WTC11 (cell line): ENCODE data around the gene VWA8. TPM values are rescaled to one million over a fixed set of nuclear protein-coding genes. Genes with fewer than 3 reads are reported as not detected.

Experiments used
- ATAC-seq: fragments of 200-7000 bp; cut with Tn5 transposase; 2 replicates; pipeline ENCODE4 v1.10.0; 2021; ENCODE audit warnings: mild to moderate bottlenecking, moderate library complexity
- CTCF ChIA-PET: fragments of 300-600 bp; sonication (Branson Sonifier 250); formaldehyde crosslinking; loops from one replicate; lab custom pipeline; 2021; ENCODE audit warnings: antibody characterized with exemption; lab: Charles Lee
- POLR2A ChIA-PET: fragments of 350-600 bp; sonication (Branson Sonifier 250); formaldehyde crosslinking; loops from one replicate; lab custom pipeline; 2021; ENCODE audit warnings: antibody characterized with exemption; lab: Charles Lee
- DNase-seq: peaks from one replicate; pipeline ENCODE4 v3.0.0; 2021; ENCODE audit warnings: low spot score
- H3K27ac Mint-ChIP-seq: 2 replicates; pipeline ENCODE4 v1.8.0; 2021; ENCODE audit warnings: mixed read lengths
- H3K27me3 Mint-ChIP-seq: 2 replicates; pipeline ENCODE4 v1.8.0; 2021; ENCODE audit warnings: low read depth, mild to moderate bottlenecking, moderate library complexity, mixed read lengths
- H3K36me3 Mint-ChIP-seq: 2 replicates; pipeline ENCODE4 v1.8.0; 2021; ENCODE audit warnings: mixed read lengths
- H3K4me1 Mint-ChIP-seq: 2 replicates; pipeline ENCODE4 v1.8.0; 2022; ENCODE audit warnings: mixed read lengths
- H3K4me3 Mint-ChIP-seq: 2 replicates; pipeline ENCODE4 v1.8.0; 2021; ENCODE audit warnings: mild to moderate bottlenecking, moderate library complexity, mixed read lengths
- H3K9me3 Mint-ChIP-seq: 2 replicates; pipeline ENCODE4 v1.8.0; 2021; ENCODE audit warnings: mixed read lengths
- CBFB ChIP-seq: sonication (generic); formaldehyde crosslinking; IDR thresholded peaks from 2 replicates; pipeline ENCODE4 v1.8.1; 2022; ENCODE audit warnings: mild to moderate bottlenecking, low read depth, missing genetic modification reagents
- EMX1 ChIP-seq: fragments of 250-450 bp; sonication (Bioruptor Pico); IDR thresholded peaks from 2 replicates; pipeline ENCODE4 v1.8.0; 2021; ENCODE audit warnings: mild to moderate bottlenecking
- FOXP1 ChIP-seq: sonication (generic); formaldehyde crosslinking; IDR thresholded peaks from 2 replicates; pipeline ENCODE4 v1.8.0; 2022; ENCODE audit warnings: missing genetic modification reagents, mild to moderate bottlenecking, moderate library complexity, borderline replicate concordance
- HMGA2 ChIP-seq: fragments of 250-450 bp; sonication (Bioruptor Pico); IDR thresholded peaks from 2 replicates; pipeline ENCODE4 v1.4.0; 2021; ENCODE audit warnings: mild to moderate bottlenecking, moderate library complexity
- JAZF1 ChIP-seq: fragments of 250-450 bp; sonication (Bioruptor Pico); IDR thresholded peaks from 2 replicates; pipeline ENCODE4 v1.9.0; 2021; ENCODE audit warnings: moderate library complexity, mild to moderate bottlenecking, inconsistent platforms
- MYBL2 ChIP-seq: sonication (generic); formaldehyde crosslinking; IDR thresholded peaks from 2 replicates; pipeline ENCODE4 v1.8.1; 2023; ENCODE audit warnings: mild to moderate bottlenecking, moderate library complexity, missing genetic modification reagents
- NFATC4 ChIP-seq: fragments of 250-450 bp; sonication (Bioruptor Pico); IDR thresholded peaks from 2 replicates; pipeline ENCODE4 v1.9.0; 2021; ENCODE audit warnings: mild to moderate bottlenecking
- NR1H2 ChIP-seq: sonication (generic); formaldehyde crosslinking; IDR thresholded peaks from 2 replicates; pipeline ENCODE4 v1.9.0; 2021; ENCODE audit warnings: mild to moderate bottlenecking, moderate library complexity, missing genetic modification reagents
- NR2C2 ChIP-seq: sonication (generic); formaldehyde crosslinking; IDR thresholded peaks from 2 replicates; pipeline ENCODE4 v1.8.0; 2022; ENCODE audit warnings: mild to moderate bottlenecking, missing genetic modification reagents
- NR3C1 ChIP-seq: sonication (generic); formaldehyde crosslinking; conservative IDR thresholded peaks from 2 replicates; pipeline ENCODE4 v1.8.1; 2023; ENCODE audit warnings: low read depth, mild to moderate bottlenecking, missing genetic modification reagents
- RELA ChIP-seq: sonication (generic); formaldehyde crosslinking; IDR thresholded peaks from 2 replicates; pipeline ENCODE4 v1.8.1; 2022; ENCODE audit warnings: missing genetic modification reagents, mild to moderate bottlenecking, borderline replicate concordance
- RORB ChIP-seq: fragments of 250-450 bp; sonication (Bioruptor Pico); IDR thresholded peaks from 2 replicates; pipeline ENCODE4 v1.9.0; 2021; ENCODE audit warnings: mild to moderate bottlenecking
- SMAD3 ChIP-seq: sonication (generic); formaldehyde crosslinking; IDR thresholded peaks from 2 replicates; pipeline ENCODE4 v1.8.0; 2022; ENCODE audit warnings: missing genetic modification reagents, mild to moderate bottlenecking, borderline replicate concordance
- TCF7 ChIP-seq: sonication (generic); formaldehyde crosslinking; IDR thresholded peaks from 2 replicates; pipeline ENCODE4 v1.8.0; 2022; ENCODE audit warnings: mild to moderate bottlenecking, low read depth, missing genetic modification reagents, moderate library complexity
- TEAD1 ChIP-seq: sonication (generic); formaldehyde crosslinking; IDR thresholded peaks from 2 replicates; pipeline ENCODE4 v1.8.0; 2022; ENCODE audit warnings: mild to moderate bottlenecking, missing genetic modification reagents
- ZBTB21 ChIP-seq: sonication (generic); formaldehyde crosslinking; IDR thresholded peaks from 2 replicates; pipeline ENCODE4 v1.8.1; 2023; ENCODE audit warnings: mild to moderate bottlenecking, missing genetic modification reagents, borderline replicate concordance
- ZNF121 ChIP-seq: sonication (generic); formaldehyde crosslinking; IDR thresholded peaks from 2 replicates; pipeline ENCODE4 v1.8.0; 2023; ENCODE audit warnings: missing genetic modification reagents
- ZNF219 ChIP-seq: sonication (generic); formaldehyde crosslinking; IDR thresholded peaks from 2 replicates; pipeline ENCODE4 v1.8.0; 2023; ENCODE audit warnings: missing genetic modification reagents, mild to moderate bottlenecking, borderline replicate concordance
- ZNF232 ChIP-seq: sonication (generic); formaldehyde crosslinking; IDR thresholded peaks from 2 replicates; pipeline ENCODE4 v1.8.0; 2022; ENCODE audit warnings: mild to moderate bottlenecking, missing genetic modification reagents
- ZNF263 ChIP-seq: sonication (generic); formaldehyde crosslinking; IDR thresholded peaks from 2 replicates; pipeline ENCODE4 v1.8.1; 2022; ENCODE audit warnings: low read depth, mild to moderate bottlenecking, moderate library complexity, missing genetic modification reagents
- ZNF317 ChIP-seq: sonication (generic); formaldehyde crosslinking; IDR thresholded peaks from 2 replicates; pipeline ENCODE4 v1.8.1; 2023; ENCODE audit warnings: low read depth, mild to moderate bottlenecking, moderate library complexity, missing genetic modification reagents, borderline replicate concordance
- ZNF416 ChIP-seq: fragments of 250-450 bp; sonication (Bioruptor Pico); IDR thresholded peaks from 2 replicates; pipeline ENCODE4 v1.9.0; 2021; ENCODE audit warnings: mild to moderate bottlenecking, inconsistent platforms
- ZNF671 ChIP-seq: fragments of 250-450 bp; sonication (Bioruptor Pico); IDR thresholded peaks from 2 replicates; pipeline ENCODE4 v1.8.0; 2021; ENCODE audit warnings: mild to moderate bottlenecking
- total RNA-seq: library from RNA; stranded (reverse); gene quantifications from 3 replicates; pipeline ENCODE4 v1.2.3, GENCODE V29; 2021
- TF ChIP-seq, protein P1 (sequence below): fragments of 250-450 bp; sonication (Bioruptor Pico); IDR thresholded peaks from 2 replicates; pipeline ENCODE4 v1.9.0; 2021; ENCODE audit warnings: mild to moderate bottlenecking
- TF ChIP-seq, protein P2 (sequence below): sonication (generic); formaldehyde crosslinking; IDR thresholded peaks from 2 replicates; pipeline ENCODE4 v1.8.1; 2022; ENCODE audit warnings: missing genetic modification reagents, borderline replicate concordance
- TF ChIP-seq, protein P3 (sequence below): sonication (generic); formaldehyde crosslinking; IDR thresholded peaks from 2 replicates; pipeline ENCODE4 v1.8.1; 2022; ENCODE audit warnings: mild to moderate bottlenecking, missing genetic modification reagents, moderate library complexity, borderline replicate concordance
- TF ChIP-seq, protein P4 (sequence below): sonication (generic); formaldehyde crosslinking; IDR thresholded peaks from 2 replicates; pipeline ENCODE4 v1.8.1; 2023; ENCODE audit warnings: mild to moderate bottlenecking, missing genetic modification reagents
- TF ChIP-seq, protein P5 (sequence below): sonication (generic); formaldehyde crosslinking; IDR thresholded peaks from 2 replicates; pipeline ENCODE4 v1.8.0; 2023; ENCODE audit warnings: mild to moderate bottlenecking, missing genetic modification reagents

VWA8 gene
- total RNA-seq, 1 experiment from 2014 or later, result 19.9 TPM

DNA sequence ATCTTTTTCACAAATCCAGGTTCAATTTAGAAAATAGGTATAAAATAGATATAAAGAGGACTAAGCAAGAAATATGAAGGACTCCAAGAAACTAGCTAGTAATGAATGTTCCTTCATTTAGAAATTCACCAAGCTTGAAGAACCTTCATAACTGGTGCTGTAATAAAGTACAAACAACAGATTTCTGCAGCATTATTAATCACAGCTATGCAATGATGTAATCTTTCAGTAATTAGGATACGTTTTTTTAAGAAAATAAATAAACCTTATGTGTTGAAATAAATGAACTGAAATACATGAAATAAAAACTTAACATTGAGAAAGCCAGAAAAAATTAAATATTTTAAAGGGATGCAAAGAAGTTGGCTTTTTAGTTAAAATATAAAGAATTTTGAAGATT is 267.5 kb downstream of the VWA8 start:
- TF ChIP-seq JAZF1 (no peak), RELA (CRISPR knock-in tag) (no peak), TEAD1 (CRISPR knock-in tag) (no peak), NFATC4 (CRISPR knock-in tag) (no peak), CBFB (CRISPR knock-in tag) (no peak), ZNF232 (no peak), EMX1 (no peak), NR2C2 (CRISPR knock-in tag) (no peak), MYBL2 (CRISPR knock-in tag) (no peak), ZNF671 (CRISPR knock-in tag) (no peak), ZNF416 (CRISPR knock-in tag) (no peak), FOXP1 (CRISPR knock-in tag) (no peak), NR3C1 (CRISPR knock-in tag) (no peak), RORB (CRISPR knock-in tag) (no peak), ZBTB21 (CRISPR knock-in tag) (no peak), SMAD3 (no peak)
- TF ChIP-seq, protein P1, sequence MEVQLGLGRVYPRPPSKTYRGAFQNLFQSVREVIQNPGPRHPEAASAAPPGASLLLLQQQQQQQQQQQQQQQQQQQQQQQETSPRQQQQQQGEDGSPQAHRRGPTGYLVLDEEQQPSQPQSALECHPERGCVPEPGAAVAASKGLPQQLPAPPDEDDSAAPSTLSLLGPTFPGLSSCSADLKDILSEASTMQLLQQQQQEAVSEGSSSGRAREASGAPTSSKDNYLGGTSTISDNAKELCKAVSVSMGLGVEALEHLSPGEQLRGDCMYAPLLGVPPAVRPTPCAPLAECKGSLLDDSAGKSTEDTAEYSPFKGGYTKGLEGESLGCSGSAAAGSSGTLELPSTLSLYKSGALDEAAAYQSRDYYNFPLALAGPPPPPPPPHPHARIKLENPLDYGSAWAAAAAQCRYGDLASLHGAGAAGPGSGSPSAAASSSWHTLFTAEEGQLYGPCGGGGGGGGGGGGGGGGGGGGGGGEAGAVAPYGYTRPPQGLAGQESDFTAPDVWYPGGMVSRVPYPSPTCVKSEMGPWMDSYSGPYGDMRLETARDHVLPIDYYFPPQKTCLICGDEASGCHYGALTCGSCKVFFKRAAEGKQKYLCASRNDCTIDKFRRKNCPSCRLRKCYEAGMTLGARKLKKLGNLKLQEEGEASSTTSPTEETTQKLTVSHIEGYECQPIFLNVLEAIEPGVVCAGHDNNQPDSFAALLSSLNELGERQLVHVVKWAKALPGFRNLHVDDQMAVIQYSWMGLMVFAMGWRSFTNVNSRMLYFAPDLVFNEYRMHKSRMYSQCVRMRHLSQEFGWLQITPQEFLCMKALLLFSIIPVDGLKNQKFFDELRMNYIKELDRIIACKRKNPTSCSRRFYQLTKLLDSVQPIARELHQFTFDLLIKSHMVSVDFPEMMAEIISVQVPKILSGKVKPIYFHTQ (CRISPR knock-in tag), result no peak
- TF ChIP-seq, protein P2, sequence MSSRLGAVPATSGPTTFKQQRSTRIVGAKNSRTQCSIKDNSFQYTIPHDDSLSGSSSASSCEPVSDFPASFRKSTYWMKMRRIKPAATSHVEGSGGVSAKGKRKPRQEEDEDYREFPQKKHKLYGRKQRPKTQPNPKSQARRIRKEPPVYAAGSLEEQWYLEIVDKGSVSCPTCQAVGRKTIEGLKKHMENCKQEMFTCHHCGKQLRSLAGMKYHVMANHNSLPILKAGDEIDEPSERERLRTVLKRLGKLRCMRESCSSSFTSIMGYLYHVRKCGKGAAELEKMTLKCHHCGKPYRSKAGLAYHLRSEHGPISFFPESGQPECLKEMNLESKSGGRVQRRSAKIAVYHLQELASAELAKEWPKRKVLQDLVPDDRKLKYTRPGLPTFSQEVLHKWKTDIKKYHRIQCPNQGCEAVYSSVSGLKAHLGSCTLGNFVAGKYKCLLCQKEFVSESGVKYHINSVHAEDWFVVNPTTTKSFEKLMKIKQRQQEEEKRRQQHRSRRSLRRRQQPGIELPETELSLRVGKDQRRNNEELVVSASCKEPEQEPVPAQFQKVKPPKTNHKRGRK (CRISPR knock-in tag), result no peak
- TF ChIP-seq, protein P3, sequence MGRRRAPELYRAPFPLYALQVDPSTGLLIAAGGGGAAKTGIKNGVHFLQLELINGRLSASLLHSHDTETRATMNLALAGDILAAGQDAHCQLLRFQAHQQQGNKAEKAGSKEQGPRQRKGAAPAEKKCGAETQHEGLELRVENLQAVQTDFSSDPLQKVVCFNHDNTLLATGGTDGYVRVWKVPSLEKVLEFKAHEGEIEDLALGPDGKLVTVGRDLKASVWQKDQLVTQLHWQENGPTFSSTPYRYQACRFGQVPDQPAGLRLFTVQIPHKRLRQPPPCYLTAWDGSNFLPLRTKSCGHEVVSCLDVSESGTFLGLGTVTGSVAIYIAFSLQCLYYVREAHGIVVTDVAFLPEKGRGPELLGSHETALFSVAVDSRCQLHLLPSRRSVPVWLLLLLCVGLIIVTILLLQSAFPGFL (CRISPR knock-in tag), result no peak
- POLR2A ChIA-PET, result no interaction called here
- H3K27me3 Mint-ChIP-seq, result no peaks in the 10 kb centered on the region

DNA sequence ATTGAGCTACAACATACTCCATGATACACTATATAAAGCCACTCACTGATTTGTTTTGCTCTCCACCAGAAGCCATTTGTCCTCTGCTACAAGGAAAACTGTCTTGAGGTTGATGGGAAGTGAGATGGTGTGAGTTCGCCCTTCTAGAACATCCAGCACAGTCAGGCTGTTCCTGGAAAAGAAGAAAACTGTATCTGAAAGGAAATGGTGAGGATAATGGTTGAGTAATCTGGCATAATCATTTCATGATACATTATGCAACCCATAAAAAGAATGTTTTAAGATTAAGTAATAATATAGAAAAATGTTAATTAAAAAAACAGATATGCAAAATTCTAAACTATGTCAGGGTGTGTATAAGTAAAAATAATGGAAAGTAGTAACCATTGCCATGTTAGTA is 269.6 kb downstream of the VWA8 start:
- Mint-ChIP-seq H3K4me3 (no peak overlapping the region), H3K27me3 (no peaks in the 10 kb centered on the region), H3K27ac (no peak overlapping the region), H3K9me3 (no peaks in the 10 kb centered on the region), H3K4me1 (peaks cover 19% of the 10 kb centered on the region), H3K36me3 (0 out of 2 replicates have a peak, but pooled peaks cover 3% of the 10 kb centered on the region)
- no peak for DNase-seq
- no peak for ATAC-seq
- ChIA-PET POLR2A (no interaction called here), CTCF (no interaction called here)
- TF ChIP-seq NR1H2 (CRISPR knock-in tag) (no peak), ZNF671 (CRISPR knock-in tag) (no peak), ZNF317 (CRISPR knock-in tag) (no peak), ZNF121 (no peak), TCF7 (CRISPR knock-in tag) (no peak), ZNF263 (CRISPR knock-in tag) (no peak), ZNF219 (CRISPR knock-in tag) (no peak), HMGA2 (CRISPR knock-in tag) (no peak)
- TF ChIP-seq, protein P4, sequence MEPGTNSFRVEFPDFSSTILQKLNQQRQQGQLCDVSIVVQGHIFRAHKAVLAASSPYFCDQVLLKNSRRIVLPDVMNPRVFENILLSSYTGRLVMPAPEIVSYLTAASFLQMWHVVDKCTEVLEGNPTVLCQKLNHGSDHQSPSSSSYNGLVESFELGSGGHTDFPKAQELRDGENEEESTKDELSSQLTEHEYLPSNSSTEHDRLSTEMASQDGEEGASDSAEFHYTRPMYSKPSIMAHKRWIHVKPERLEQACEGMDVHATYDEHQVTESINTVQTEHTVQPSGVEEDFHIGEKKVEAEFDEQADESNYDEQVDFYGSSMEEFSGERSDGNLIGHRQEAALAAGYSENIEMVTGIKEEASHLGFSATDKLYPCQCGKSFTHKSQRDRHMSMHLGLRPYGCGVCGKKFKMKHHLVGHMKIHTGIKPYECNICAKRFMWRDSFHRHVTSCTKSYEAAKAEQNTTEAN (CRISPR knock-in tag), result no peak
- TF ChIP-seq, protein P5, sequence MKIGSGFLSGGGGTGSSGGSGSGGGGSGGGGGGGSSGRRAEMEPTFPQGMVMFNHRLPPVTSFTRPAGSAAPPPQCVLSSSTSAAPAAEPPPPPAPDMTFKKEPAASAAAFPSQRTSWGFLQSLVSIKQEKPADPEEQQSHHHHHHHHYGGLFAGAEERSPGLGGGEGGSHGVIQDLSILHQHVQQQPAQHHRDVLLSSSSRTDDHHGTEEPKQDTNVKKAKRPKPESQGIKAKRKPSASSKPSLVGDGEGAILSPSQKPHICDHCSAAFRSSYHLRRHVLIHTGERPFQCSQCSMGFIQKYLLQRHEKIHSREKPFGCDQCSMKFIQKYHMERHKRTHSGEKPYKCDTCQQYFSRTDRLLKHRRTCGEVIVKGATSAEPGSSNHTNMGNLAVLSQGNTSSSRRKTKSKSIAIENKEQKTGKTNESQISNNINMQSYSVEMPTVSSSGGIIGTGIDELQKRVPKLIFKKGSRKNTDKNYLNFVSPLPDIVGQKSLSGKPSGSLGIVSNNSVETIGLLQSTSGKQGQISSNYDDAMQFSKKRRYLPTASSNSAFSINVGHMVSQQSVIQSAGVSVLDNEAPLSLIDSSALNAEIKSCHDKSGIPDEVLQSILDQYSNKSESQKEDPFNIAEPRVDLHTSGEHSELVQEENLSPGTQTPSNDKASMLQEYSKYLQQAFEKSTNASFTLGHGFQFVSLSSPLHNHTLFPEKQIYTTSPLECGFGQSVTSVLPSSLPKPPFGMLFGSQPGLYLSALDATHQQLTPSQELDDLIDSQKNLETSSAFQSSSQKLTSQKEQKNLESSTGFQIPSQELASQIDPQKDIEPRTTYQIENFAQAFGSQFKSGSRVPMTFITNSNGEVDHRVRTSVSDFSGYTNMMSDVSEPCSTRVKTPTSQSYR (CRISPR knock-in tag), result no peak

More for the DNA sequence above, 267.5 kb downstream of the VWA8 start:
- no peak overlapping the region for H3K27ac Mint-ChIP-seq
- H3K36me3 Mint-ChIP-seq, result 0 out of 2 replicates have a peak, but pooled peaks cover 2% of the 10 kb centered on the region
- H3K4me3 Mint-ChIP-seq, result no peak overlapping the region
- DNase-seq (no peak), ATAC-seq (no peak)
- CTCF ChIA-PET, result no interaction called here
- no peaks in the 10 kb centered on the region for H3K9me3 Mint-ChIP-seq
- peaks cover 36% of the 10 kb centered on the region for H3K4me1 Mint-ChIP-seq
